Epithelial cell of esophagus (primary cell): Measurements from ENCODE around the gene CPAMD8.
"Not testable (repeated sequence)": the region's sequence is repeated elsewhere in the genome, so short reads cannot be mapped to it uniquely, and the experiment has no call there.

Source experiments
- DNase-seq: peaks from one replicate; pipeline ENCODE4 v3.0.0; 2010; ENCODE audit warnings: low read depth
- H3K4me3 ChIP-seq: 2 replicates; pipeline ENCODE4 v1.5.1; 2011; ENCODE audit warnings: mild to moderate bottlenecking, low read length, control low read depth
- TF ChIP-seq, protein P1 (sequence below): IDR thresholded peaks from 2 replicates; pipeline ENCODE4 v1.5.1; 2011; ENCODE audit warnings: low read depth, mild to moderate bottlenecking, low read length, control low read depth, inconsistent platforms; ENCODE audit not compliant: insufficient read depth; ENCODE audit errors: missing control alignments

The CPAMD8 gene

GRCh38 chr19:17002455-17002854, 24.2 kb downstream of the CPAMD8 start:
- H3K4me3 ChIP-seq, result no peak overlapping the region
- TF ChIP-seq, protein P1, sequence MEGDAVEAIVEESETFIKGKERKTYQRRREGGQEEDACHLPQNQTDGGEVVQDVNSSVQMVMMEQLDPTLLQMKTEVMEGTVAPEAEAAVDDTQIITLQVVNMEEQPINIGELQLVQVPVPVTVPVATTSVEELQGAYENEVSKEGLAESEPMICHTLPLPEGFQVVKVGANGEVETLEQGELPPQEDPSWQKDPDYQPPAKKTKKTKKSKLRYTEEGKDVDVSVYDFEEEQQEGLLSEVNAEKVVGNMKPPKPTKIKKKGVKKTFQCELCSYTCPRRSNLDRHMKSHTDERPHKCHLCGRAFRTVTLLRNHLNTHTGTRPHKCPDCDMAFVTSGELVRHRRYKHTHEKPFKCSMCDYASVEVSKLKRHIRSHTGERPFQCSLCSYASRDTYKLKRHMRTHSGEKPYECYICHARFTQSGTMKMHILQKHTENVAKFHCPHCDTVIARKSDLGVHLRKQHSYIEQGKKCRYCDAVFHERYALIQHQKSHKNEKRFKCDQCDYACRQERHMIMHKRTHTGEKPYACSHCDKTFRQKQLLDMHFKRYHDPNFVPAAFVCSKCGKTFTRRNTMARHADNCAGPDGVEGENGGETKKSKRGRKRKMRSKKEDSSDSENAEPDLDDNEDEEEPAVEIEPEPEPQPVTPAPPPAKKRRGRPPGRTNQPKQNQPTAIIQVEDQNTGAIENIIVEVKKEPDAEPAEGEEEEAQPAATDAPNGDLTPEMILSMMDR, result no peak
- DNase-seq, result no peak

GRCh38 chr19:17001603-17002183, 24.9 kb downstream of the CPAMD8 start:
- H3K4me3 ChIP-seq, result no peak overlapping the region
- TF ChIP-seq, protein P1, result no peak

GRCh38 chr19:16998635-16999194, 27.9 kb downstream of the CPAMD8 start:
- TF ChIP-seq, protein P1, result no peak
- DNase-seq, result no peak
- H3K4me3 ChIP-seq, result no peak overlapping the region

More at GRCh38 chr19:17001603-17002183, 24.9 kb downstream of the CPAMD8 start:
- no peak for DNase-seq

DNA sequence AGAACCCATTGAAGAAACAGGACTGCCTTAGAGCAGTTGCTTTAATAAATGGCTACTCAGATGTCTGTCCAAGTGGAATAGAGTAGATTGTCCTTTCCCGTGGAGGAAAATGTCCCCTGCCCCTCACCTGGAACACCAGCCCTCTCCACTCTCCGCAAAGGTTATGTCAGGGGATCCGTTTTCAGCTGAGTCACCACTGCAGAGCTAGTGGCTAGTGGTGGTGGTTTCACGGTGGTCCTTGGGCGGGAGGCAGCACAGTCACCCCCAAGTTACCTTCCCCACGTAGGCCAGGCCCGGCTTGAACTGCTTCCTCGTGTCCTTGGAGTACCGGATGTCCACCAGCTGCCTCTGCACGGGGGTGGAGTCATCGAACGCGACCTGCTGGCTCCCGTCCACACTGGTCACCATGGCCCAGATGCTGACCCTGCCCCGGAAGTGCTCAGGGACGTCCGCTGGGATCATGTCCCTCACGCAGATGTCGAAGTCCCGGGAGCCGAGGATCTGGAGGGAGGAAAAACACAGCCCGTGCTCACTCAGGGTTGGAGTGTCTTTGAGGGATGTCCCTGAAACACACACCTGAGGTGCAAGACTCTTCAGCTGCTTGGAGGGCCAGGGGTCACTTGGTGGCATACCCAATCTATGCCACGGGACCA, 29.6 kb downstream of the CPAMD8 start:
- DNase-seq, H3K4me3 ChIP-seq: not testable (repeated sequence)

DNA sequence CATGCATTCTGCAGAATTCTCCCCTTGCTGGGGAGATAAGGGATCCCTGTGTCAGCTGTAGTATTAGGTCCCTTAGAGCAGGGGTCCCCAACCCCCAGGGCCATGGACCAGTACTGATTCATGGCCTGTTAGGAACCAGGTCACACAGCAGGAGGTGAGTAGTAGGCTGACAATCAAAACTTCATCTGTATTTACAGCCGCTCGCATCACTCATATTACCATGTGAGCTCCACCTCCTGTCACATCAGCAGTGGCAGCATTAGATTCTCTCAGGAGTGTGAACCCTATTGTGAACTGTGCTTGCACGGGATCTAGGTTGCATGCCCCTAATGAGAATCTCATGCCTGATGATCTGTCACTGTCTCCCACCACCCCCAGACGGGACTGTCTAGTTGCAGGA, 37.9 kb downstream of the CPAMD8 start:
- TF ChIP-seq, protein P1, result no peak
- no peak overlapping the region for H3K4me3 ChIP-seq
- DNase-seq, result no peak

- TF ChIP-seq, protein P1, result no peak
- no peak for DNase-seq
- no peak overlapping the region for H3K4me3 ChIP-seq
These were observed 41.2 kb downstream of the CPAMD8 start for GRCh38 chr19:16985403-16985802.

- not testable (repeated sequence) for H3K4me3 ChIP-seq, DNase-seq
These were observed 44.0 kb downstream of the CPAMD8 start for GRCh38 chr19:16982586-16982985.
